GM23338 (cell line): ENCODE measurements around the gene CSF1R. TPM values are rescaled to one million over a fixed set of nuclear protein-coding genes. Genes with fewer than 3 reads are reported as not detected.

ENCODE experiments used
- ATAC-seq: fragments of 200-7000 bp; cut with Tn5 transposase; 3 replicates; pipeline ENCODE4 v1.9.1; 2020
- DNase-seq: peaks from one replicate; pipeline ENCODE4 v3.0.0-alpha.2; 2015; ENCODE audit warnings: low spot score
- H2AFZ ChIP-seq: fragments of 200-600 bp; sonication (generic); 2 replicates; pipeline ENCODE4 v1.8.0; 2016; ENCODE audit warnings: antibody characterized with exemption, mild to moderate bottlenecking, moderate library complexity
- H3F3A ChIP-seq: fragments of 200-600 bp; sonication (generic); replicated peaks from 2 replicates; pipeline ENCODE4 v1.8.0; 2017; ENCODE audit warnings: antibody characterized with exemption, mixed run types, low read depth
- H3K27ac ChIP-seq: fragments of 200-600 bp; sonication (generic); 2 replicates; pipeline ENCODE4 v1.6.1; 2016; ENCODE audit warnings: low read depth
- H3K27me3 ChIP-seq: fragments of 200-600 bp; sonication (generic); 2 replicates; pipeline ENCODE4 v1.8.0; 2016; ENCODE audit warnings: mild to moderate bottlenecking, mixed run types, moderate library complexity; ENCODE audit not compliant: insufficient read depth
- H3K36me3 ChIP-seq: fragments of 200-600 bp; sonication (generic); 2 replicates; pipeline ENCODE4 v1.8.0; 2016; ENCODE audit warnings: mild to moderate bottlenecking; ENCODE audit not compliant: insufficient read depth
- H3K4me1 ChIP-seq: fragments of 200-600 bp; sonication (generic); 2 replicates; pipeline ENCODE4 v1.8.0; 2016; ENCODE audit warnings: mild to moderate bottlenecking, moderate library complexity; ENCODE audit not compliant: insufficient read depth
- H3K4me2 ChIP-seq: fragments of 200-600 bp; sonication (generic); 2 replicates; pipeline ENCODE4 v1.7.1; 2017; ENCODE audit warnings: mixed run types
- H3K4me3 ChIP-seq: fragments of 200-600 bp; sonication (generic); 2 replicates; pipeline ENCODE4 v1.6.1; 2016; ENCODE audit warnings: mixed run types
- H3K79me2 ChIP-seq: fragments of 200-600 bp; sonication (generic); replicated peaks from 2 replicates; pipeline ENCODE4 v1.8.0; 2017; ENCODE audit warnings: mild to moderate bottlenecking; ENCODE audit not compliant: insufficient read depth
- H3K9me2 ChIP-seq: fragments of 200-600 bp; sonication (generic); 2 replicates; pipeline ENCODE4 v1.8.0; 2017; ENCODE audit not compliant: insufficient read depth
- H4K20me1 ChIP-seq: fragments of 200-600 bp; sonication (generic); replicated peaks from 2 replicates; pipeline ENCODE4 v1.8.0; 2017; ENCODE audit warnings: mild to moderate bottlenecking; ENCODE audit not compliant: insufficient read depth
- H3K27ac Mint-ChIP-seq: 2 replicates; pipeline ENCODE4 v1.8.0; 2020; ENCODE audit warnings: inconsistent platforms, mild to moderate bottlenecking, moderate library complexity, mixed read lengths
- H3K27me3 Mint-ChIP-seq: 3 replicates; pipeline ENCODE4 v1.8.0; 2022; ENCODE audit warnings: low read depth, mild to moderate bottlenecking, moderate library complexity, mixed read lengths, inconsistent platforms; ENCODE audit not compliant: insufficient read depth, poor library complexity
- H3K36me3 Mint-ChIP-seq: 3 replicates; pipeline ENCODE4 v1.8.0; 2021; ENCODE audit warnings: low read depth, mild to moderate bottlenecking, inconsistent platforms, moderate library complexity, mixed read lengths
- H3K4me1 Mint-ChIP-seq: 3 replicates; pipeline ENCODE4 v1.8.0; 2020; ENCODE audit warnings: mild to moderate bottlenecking, inconsistent platforms, mixed read lengths
- H3K4me3 Mint-ChIP-seq: 3 replicates; pipeline ENCODE4 v1.8.0; 2021; ENCODE audit warnings: moderate library complexity, mild to moderate bottlenecking, inconsistent platforms, mixed read lengths
- H3K9me3 Mint-ChIP-seq: 3 replicates; pipeline ENCODE4 v1.8.0; 2020; ENCODE audit warnings: moderate library complexity, mild to moderate bottlenecking, inconsistent platforms, mixed read lengths
- CREB1 ChIP-seq: fragments of 250-450 bp; sonication (Bioruptor Pico); IDR thresholded peaks from 2 replicates; pipeline ENCODE4 v1.5.0; 2020; ENCODE audit warnings: low read depth, mild to moderate bottlenecking, moderate library complexity
- EZH2 ChIP-seq: fragments of 200-600 bp; sonication (generic); IDR thresholded peaks from one replicate; pipeline ENCODE4 v1.8.0; 2017; ENCODE audit warnings: antibody characterized with exemption, mild to moderate bottlenecking, low read depth; ENCODE audit not compliant: unreplicated experiment
- EZH2phosphoT487 ChIP-seq: fragments of 200-600 bp; sonication (generic); IDR thresholded peaks from one replicate; pipeline ENCODE4 v1.8.1; 2018; ENCODE audit warnings: antibody characterized with exemption; ENCODE audit not compliant: unreplicated experiment
- JUNB ChIP-seq: IDR thresholded peaks from one replicate; pipeline ENCODE4 v1.6.1; 2016; ENCODE audit warnings: antibody characterized with exemption; ENCODE audit not compliant: unreplicated experiment
- NANOG ChIP-seq: IDR thresholded peaks from 2 replicates; pipeline ENCODE4 v1.6.1; 2016; ENCODE audit warnings: antibody characterized with exemption, borderline replicate concordance
- POLR2AphosphoS5 ChIP-seq: IDR thresholded peaks from 2 replicates; pipeline ENCODE4 v1.6.1; 2016; ENCODE audit warnings: antibody characterized with exemption, low read depth
- REST ChIP-seq: IDR thresholded peaks from one replicate; pipeline ENCODE4 v1.6.1; 2018; ENCODE audit warnings: antibody characterized with exemption; ENCODE audit not compliant: unreplicated experiment
- STAT1 ChIP-seq: IDR thresholded peaks from one replicate; pipeline ENCODE4 v1.6.1; 2016; ENCODE audit warnings: antibody characterized with exemption; ENCODE audit not compliant: unreplicated experiment
- ZNF114 ChIP-seq: fragments of 250-450 bp; sonication (Bioruptor Pico); IDR thresholded peaks from 2 replicates; pipeline ENCODE4 v1.5.0; 2020; ENCODE audit warnings: mild to moderate bottlenecking, moderate library complexity
- ZNF331 ChIP-seq: fragments of 250-450 bp; sonication (Bioruptor Pico); IDR thresholded peaks from 2 replicates; pipeline ENCODE4 v1.5.0; 2020; ENCODE audit warnings: low read depth, mild to moderate bottlenecking, moderate library complexity
- ZNF462 ChIP-seq: fragments of 250-450 bp; sonication (Bioruptor Pico); IDR thresholded peaks from 2 replicates; pipeline ENCODE4 v1.5.0; 2020; ENCODE audit warnings: mild to moderate bottlenecking, moderate library complexity
- polyA plus RNA-seq: library from polyadenylated mRNA; unstranded; fragments of >200 nt; fragmentation: Nextera tagmentation; extraction: Ambion mirVana; gene quantifications from 2 replicates; pipeline ENCODE4 v1.2.1, GENCODE V29; 2016
- total RNA-seq: library from RNA; depleted of rRNA; stranded (reverse); fragments of >200 nt; shearing (Covaris generic); gene quantifications from 2 replicates; pipeline ENCODE4 v1.2.3, GENCODE V29; 2014
- TF ChIP-seq, protein P1 (sequence below): IDR thresholded peaks from 2 replicates; pipeline ENCODE4 v1.6.1; 2016; ENCODE audit warnings: antibody characterized with exemption
- TF ChIP-seq, protein P2 (sequence below), 2 experiments: fragments of 200-600 bp in 1 of 2; sonication (generic) in 1 of 2; conservative IDR thresholded peaks; 2 replicates each; pipeline versions ENCODE4 v1.5.1 to v1.6.1; 2016 to 2017; ENCODE audit warnings: antibody characterized with exemption in 2 of 2, low read depth in 2 of 2, mild to moderate bottlenecking in 2 of 2, moderate library complexity in 1 of 2

Gene CSF1R
- total and polyA plus RNA-seq, 2 experiments from 2014 or later = 0.21 TPM; not detected in 1

- TF ChIP-seq STAT1 = no peak
- no peak for TF ChIP-seq JUNB
- TF ChIP-seq NANOG = no peak
- TF ChIP-seq CREB1 (CRISPR knock-in tag) = no peak
- TF ChIP-seq ZNF462 = no peak
- no peak for TF ChIP-seq POLR2AphosphoS5
- TF ChIP-seq ZNF114 = no peak
- no peak for TF ChIP-seq EZH2
- no peak for TF ChIP-seq REST
- TF ChIP-seq ZNF331 = no peak
- no peak for TF ChIP-seq EZH2phosphoT487
- TF ChIP-seq, protein P1, sequence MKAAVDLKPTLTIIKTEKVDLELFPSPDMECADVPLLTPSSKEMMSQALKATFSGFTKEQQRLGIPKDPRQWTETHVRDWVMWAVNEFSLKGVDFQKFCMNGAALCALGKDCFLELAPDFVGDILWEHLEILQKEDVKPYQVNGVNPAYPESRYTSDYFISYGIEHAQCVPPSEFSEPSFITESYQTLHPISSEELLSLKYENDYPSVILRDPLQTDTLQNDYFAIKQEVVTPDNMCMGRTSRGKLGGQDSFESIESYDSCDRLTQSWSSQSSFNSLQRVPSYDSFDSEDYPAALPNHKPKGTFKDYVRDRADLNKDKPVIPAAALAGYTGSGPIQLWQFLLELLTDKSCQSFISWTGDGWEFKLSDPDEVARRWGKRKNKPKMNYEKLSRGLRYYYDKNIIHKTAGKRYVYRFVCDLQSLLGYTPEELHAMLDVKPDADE = no peak
- TF ChIP-seq, protein P2, sequence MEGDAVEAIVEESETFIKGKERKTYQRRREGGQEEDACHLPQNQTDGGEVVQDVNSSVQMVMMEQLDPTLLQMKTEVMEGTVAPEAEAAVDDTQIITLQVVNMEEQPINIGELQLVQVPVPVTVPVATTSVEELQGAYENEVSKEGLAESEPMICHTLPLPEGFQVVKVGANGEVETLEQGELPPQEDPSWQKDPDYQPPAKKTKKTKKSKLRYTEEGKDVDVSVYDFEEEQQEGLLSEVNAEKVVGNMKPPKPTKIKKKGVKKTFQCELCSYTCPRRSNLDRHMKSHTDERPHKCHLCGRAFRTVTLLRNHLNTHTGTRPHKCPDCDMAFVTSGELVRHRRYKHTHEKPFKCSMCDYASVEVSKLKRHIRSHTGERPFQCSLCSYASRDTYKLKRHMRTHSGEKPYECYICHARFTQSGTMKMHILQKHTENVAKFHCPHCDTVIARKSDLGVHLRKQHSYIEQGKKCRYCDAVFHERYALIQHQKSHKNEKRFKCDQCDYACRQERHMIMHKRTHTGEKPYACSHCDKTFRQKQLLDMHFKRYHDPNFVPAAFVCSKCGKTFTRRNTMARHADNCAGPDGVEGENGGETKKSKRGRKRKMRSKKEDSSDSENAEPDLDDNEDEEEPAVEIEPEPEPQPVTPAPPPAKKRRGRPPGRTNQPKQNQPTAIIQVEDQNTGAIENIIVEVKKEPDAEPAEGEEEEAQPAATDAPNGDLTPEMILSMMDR (conservative IDR thresholded peaks at IDR 0.05; ENCODE audit: low read depth in 2 of 2) = no peak
- Mint-ChIP-seq H3K36me3 (peaks cover 62% of the 10 kb centered on the region), H3K27me3 (peaks cover 7% of the 10 kb centered on the region), H3K27ac (no peak overlapping the region), H3K9me3 (no peaks in the 10 kb centered on the region), H3K4me1 (peaks cover 2% of the 10 kb centered on the region; the same call in 1 of the 3 replicates), H3K4me3 (no peak overlapping the region)
- H3K36me3 ChIP-seq = peaks cover 19% of the 10 kb centered on the region
- no peaks in the 10 kb centered on the region for H3K79me2 ChIP-seq
- ATAC-seq = no peak
- no peak overlapping the region for H2AFZ ChIP-seq
- H4K20me1 ChIP-seq = no peaks in the 10 kb centered on the region
- no peak overlapping the region for H3K4me2 ChIP-seq
- no peaks in the 10 kb centered on the region for H3F3A ChIP-seq
- no peaks in the 10 kb centered on the region for H3K27me3 ChIP-seq
- H3K4me3 ChIP-seq = no peak overlapping the region
- H3K4me1 ChIP-seq = no peaks in the 10 kb centered on the region
- H3K9me2 ChIP-seq = no peaks in the 10 kb centered on the region
- no peak for DNase-seq
- H3K27ac ChIP-seq = no peak overlapping the region
These were observed 34.0 kb downstream of the CSF1R start for GRCh38 chr5:150052226-150052955.
